Hepatocyte (in vitro differentiated cells): ENCODE measurements around the gene VSTM2L.

Experiments
- CTCF ChIP-seq: fragments of 200-600 bp; sonication (generic); IDR thresholded peaks from 2 replicates; pipeline ENCODE4 v1.5.1; 2016; ENCODE audit warnings: antibody characterized with exemption, mild to moderate bottlenecking; ENCODE audit not compliant: poor library complexity
- EZH2 ChIP-seq: fragments of 200-600 bp; sonication (generic); IDR thresholded peaks from 2 replicates; pipeline ENCODE4 v1.6.1; 2016; ENCODE audit warnings: antibody characterized with exemption, mild to moderate bottlenecking, borderline replicate concordance
- EZH2phosphoT487 ChIP-seq: fragments of 200-600 bp; sonication (generic); IDR thresholded peaks from one replicate; pipeline ENCODE4 v1.6.1; 2018; ENCODE audit warnings: antibody characterized with exemption, mild to moderate bottlenecking, low read depth, moderate library complexity; ENCODE audit not compliant: unreplicated experiment, severe bottlenecking

GRCh38 chr20:37864298-37864697, 38.6 kb upstream of the VSTM2L start:
- TF ChIP-seq CTCF (no peak), EZH2phosphoT487 (no peak), EZH2 (no peak)
